Fibroblast of lung (primary cell): ENCODE results near the gene IL2RG. TPM values are rescaled to one million over a fixed set of nuclear protein-coding genes. Genes with fewer than 3 reads are reported as not detected.

Source experiments
- DNase-seq, 2 donors: peaks; one replicate each; pipeline versions ENCODE4 v3.0.0 to v3.0.0-alpha.2; 2010; ENCODE audit warnings: low read depth in 2 of 2
- H2AFZ ChIP-seq: 2 replicates; pipeline ENCODE4 v1.5.1; 2012; ENCODE audit warnings: low read length, control low read depth, inconsistent platforms
- H3K27ac ChIP-seq: 2 replicates; pipeline ENCODE4 v1.5.1; 2011; ENCODE audit warnings: low read length, control low read depth; ENCODE audit not compliant: insufficient read depth
- H3K27me3 ChIP-seq: 2 replicates; pipeline ENCODE4 v1.5.1; 2011; ENCODE audit warnings: mild to moderate bottlenecking, low read length; ENCODE audit not compliant: control insufficient read depth, insufficient read depth
- H3K36me3 ChIP-seq: 2 replicates; pipeline ENCODE4 v1.5.1; 2011; ENCODE audit warnings: low read length; ENCODE audit not compliant: control insufficient read depth, insufficient read depth
- H3K4me1 ChIP-seq: 2 replicates; pipeline ENCODE4 v1.5.1; 2011; ENCODE audit warnings: low read length; ENCODE audit not compliant: control insufficient read depth, insufficient read depth; ENCODE audit errors: extremely low read depth
- H3K4me2 ChIP-seq: 2 replicates; pipeline ENCODE4 v1.5.1; 2011; ENCODE audit warnings: low read length, control low read depth; ENCODE audit not compliant: insufficient read depth; ENCODE audit errors: extremely low read depth
- H3K4me3 ChIP-seq, 4 experiments: fragments of 200-600 bp in 1 of 4; sonication (generic) in 1 of 4; replicated peaks in 1 of 4; 2 replicates each; pipeline ENCODE4 v1.5.1; 2011 to 2016; ENCODE audit warnings: low read length in 4 of 4, low read depth in 3 of 4, mild to moderate bottlenecking in 3 of 4, control low read depth in 2 of 4, inconsistent platforms in 1 of 4, mixed read lengths in 1 of 4; ENCODE audit not compliant: insufficient read depth in 1 of 4; ENCODE audit errors: control extremely low read depth in 1 of 4
- H3K79me2 ChIP-seq: 2 replicates; pipeline ENCODE4 v1.5.1; 2012; ENCODE audit warnings: mild to moderate bottlenecking, low read length, inconsistent platforms; ENCODE audit not compliant: control insufficient read depth, insufficient read depth
- H3K9ac ChIP-seq: 2 replicates; pipeline ENCODE4 v1.5.1; 2011; ENCODE audit warnings: mild to moderate bottlenecking, low read length, control low read depth; ENCODE audit not compliant: insufficient read depth
- H3K9me3 ChIP-seq: 2 replicates; pipeline ENCODE4 v1.5.1; 2012; ENCODE audit warnings: low read depth, low read length; ENCODE audit not compliant: control insufficient read depth, insufficient read depth
- H4K20me1 ChIP-seq: 2 replicates; pipeline ENCODE4 v1.5.1; 2011; ENCODE audit warnings: low read length; ENCODE audit not compliant: control insufficient read depth, insufficient read depth; ENCODE audit errors: extremely low read depth
- CTCF ChIP-seq, 2 donors: IDR thresholded peaks in 1 of 2; conservative IDR thresholded peaks in 1 of 2; 1 replicate in 1 of 2; 2 replicates in 1 of 2; pipeline ENCODE4 v1.5.1; 2011 to 2012; ENCODE audit warnings: low read length in 2 of 2, control low read depth in 1 of 2, inconsistent platforms in 1 of 2, low read depth in 1 of 2, mild to moderate bottlenecking in 1 of 2
- EZH2 ChIP-seq: IDR thresholded peaks from 2 replicates; pipeline ENCODE4 v1.5.1; 2012; ENCODE audit warnings: low read length, control low read depth, mild to moderate bottlenecking; ENCODE audit errors: missing control alignments
- polyA plus RNA-seq, 2 donors: library from polyadenylated mRNA; depleted of rRNA in 1 of 2; stranded (reverse) in 1 of 2; unstranded in 1 of 2; fragments of >200 nt; gene quantifications; 2 replicates each; pipeline ENCODE4 v1.2.1, GENCODE V29; 2011 to 2012; ENCODE audit warnings: missing spikeins in 1 of 2
- total RNA-seq: library from RNA; depleted of rRNA; stranded (reverse); fragments of >200 nt; gene quantifications from 2 replicates; pipeline ENCODE4 v1.2.1, GENCODE V29; 2014

IL2RG gene
- total and polyA plus RNA-seq, 2 donors (not counting 1 experiment from before 2014, with no cell fraction given), result not detected

DNA sequence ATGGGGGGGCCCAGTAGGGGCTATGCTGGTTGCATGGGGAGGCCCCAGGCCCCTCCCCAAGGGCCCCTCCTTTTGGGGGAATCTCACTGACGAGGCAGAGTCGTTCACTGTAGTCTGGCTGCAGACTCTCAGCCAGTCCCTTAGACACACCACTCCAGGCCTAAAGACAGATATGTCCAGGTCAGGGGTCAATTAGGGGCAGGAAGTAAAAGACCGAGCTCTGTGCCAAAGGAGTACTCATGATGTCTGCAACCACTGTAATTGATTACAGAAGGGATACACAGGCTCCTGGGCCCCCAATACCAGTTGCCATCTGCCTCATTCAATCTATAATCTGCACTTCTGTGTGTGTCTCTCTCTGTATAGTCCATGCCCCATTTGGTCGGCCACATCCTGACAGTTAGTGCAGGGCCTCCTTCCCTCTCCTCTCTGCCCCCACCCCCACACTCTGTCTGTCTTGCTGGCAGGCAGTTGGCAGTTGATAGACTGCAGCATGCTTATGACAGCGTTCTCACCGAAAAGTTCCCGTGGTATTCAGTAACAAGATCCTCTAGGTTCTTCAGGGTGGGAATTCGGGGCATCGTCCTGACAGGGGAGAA, 3.5 kb downstream of the IL2RG start:
- H3K4me3 ChIP-seq, result no peak overlapping the region
- H3K9me3 ChIP-seq, result no peaks in the 10 kb centered on the region
- TF ChIP-seq CTCF (conservative IDR thresholded peaks at IDR 0.05 in 1 of 2, IDR thresholded peaks at IDR 0.05 in 1 of 2; ENCODE audit: low read depth in 1 of 2, low read length in 2 of 2) (no peak), EZH2 (no peak)
- H3K27me3 ChIP-seq, result peaks cover 5% of the 10 kb centered on the region
- H3K9ac ChIP-seq, result no peak overlapping the region
- no peaks in the 10 kb centered on the region for H3K79me2 ChIP-seq
- no peak overlapping the region for H3K27ac ChIP-seq
- no peak for DNase-seq
- no peak overlapping the region for H3K4me2 ChIP-seq
- no peaks in the 10 kb centered on the region for H3K36me3 ChIP-seq
- no peaks in the 10 kb centered on the region for H3K4me1 ChIP-seq
- no peaks in the 10 kb centered on the region for H4K20me1 ChIP-seq
- no peak overlapping the region for H2AFZ ChIP-seq

DNA sequence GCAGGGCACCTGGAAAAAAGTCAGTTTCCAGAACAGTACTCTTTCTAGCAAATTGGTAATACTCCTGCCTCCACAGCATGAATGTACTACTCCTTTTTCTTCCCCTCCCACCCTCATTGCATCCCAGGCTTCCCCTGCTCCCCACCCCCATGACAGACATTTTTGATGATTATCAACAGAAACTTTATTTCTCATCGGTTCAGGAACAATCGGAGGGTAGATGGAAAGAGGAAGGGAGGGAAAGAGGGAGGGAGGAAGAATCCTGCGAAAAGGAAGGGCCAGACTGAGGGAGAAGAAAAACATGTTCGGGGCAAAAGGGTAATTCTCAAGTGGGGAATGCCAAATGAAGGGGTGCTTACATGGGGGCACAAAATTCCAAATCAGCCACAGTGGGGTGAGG, 4.1 kb downstream of the IL2RG start:
- Histone ChIP-seq H2AFZ (no peak overlapping the region), H3K79me2 (no peaks in the 10 kb centered on the region), H3K9ac (no peak overlapping the region), H3K27me3 (peaks cover 5% of the 10 kb centered on the region), H3K4me2 (no peak overlapping the region), H3K9me3 (no peaks in the 10 kb centered on the region), H3K4me1 (no peaks in the 10 kb centered on the region), H3K27ac (no peak overlapping the region), H3K4me3 (no peak overlapping the region), H4K20me1 (no peaks in the 10 kb centered on the region), H3K36me3 (no peaks in the 10 kb centered on the region)
- no peak for DNase-seq
- TF ChIP-seq CTCF (conservative IDR thresholded peaks at IDR 0.05 in 1 of 2, IDR thresholded peaks at IDR 0.05 in 1 of 2; ENCODE audit: low read depth in 1 of 2, low read length in 2 of 2), result no peak
- TF ChIP-seq EZH2, result no peak

- Histone ChIP-seq H3K4me2 (no peak within 1 kb of the TSS), H2AFZ (no peak within 1 kb of the TSS), H3K27me3 (peaks cover 5% of the 10 kb centered on the region), H3K9ac (no peak within 1 kb of the TSS), H3K4me1 (no peaks in the 10 kb centered on the region), H3K36me3 (no peaks in the 10 kb centered on the region), H3K4me3 (no peak within 1 kb of the TSS), H4K20me1 (no peaks in the 10 kb centered on the region), H3K27ac (no peak within 1 kb of the TSS), H3K9me3 (no peaks in the 10 kb centered on the region), H3K79me2 (no peaks in the 10 kb centered on the region)
- no peak for TF ChIP-seq CTCF (conservative IDR thresholded peaks at IDR 0.05 in 1 of 2, IDR thresholded peaks at IDR 0.05 in 1 of 2; ENCODE audit: low read depth in 1 of 2, low read length in 2 of 2)
- no peak for TF ChIP-seq EZH2
- DNase-seq, result no peak
Measured at GRCh38 chrX:71106427-71106826, 5.0 kb downstream of the IL2RG start, which contains the start of gene CXorf65. Gene CXorf65, minus strand, starts transcription at chrX:71106740. Its CDS starts 184 bp downstream, at chrX:71106556.
